GM23338 (cell line): ENCODE measurements around the gene FHIT. TPM values are rescaled to one million over a fixed set of nuclear protein-coding genes. Genes with fewer than 3 reads are reported as not detected.

Experiments used
- ATAC-seq: fragments of 200-7000 bp; cut with Tn5 transposase; 3 replicates; pipeline ENCODE4 v1.9.1; 2020
- DNase-seq: peaks from one replicate; pipeline ENCODE4 v3.0.0-alpha.2; 2015; ENCODE audit warnings: low spot score
- H2AFZ ChIP-seq: fragments of 200-600 bp; sonication (generic); 2 replicates; pipeline ENCODE4 v1.8.0; 2016; ENCODE audit warnings: antibody characterized with exemption, mild to moderate bottlenecking, moderate library complexity
- H3F3A ChIP-seq: fragments of 200-600 bp; sonication (generic); replicated peaks from 2 replicates; pipeline ENCODE4 v1.8.0; 2017; ENCODE audit warnings: antibody characterized with exemption, mixed run types, low read depth
- H3K27ac ChIP-seq: fragments of 200-600 bp; sonication (generic); 2 replicates; pipeline ENCODE4 v1.6.1; 2016; ENCODE audit warnings: low read depth
- H3K27me3 ChIP-seq: fragments of 200-600 bp; sonication (generic); 2 replicates; pipeline ENCODE4 v1.8.0; 2016; ENCODE audit warnings: mild to moderate bottlenecking, mixed run types, moderate library complexity; ENCODE audit not compliant: insufficient read depth
- H3K36me3 ChIP-seq: fragments of 200-600 bp; sonication (generic); 2 replicates; pipeline ENCODE4 v1.8.0; 2016; ENCODE audit warnings: mild to moderate bottlenecking; ENCODE audit not compliant: insufficient read depth
- H3K4me1 ChIP-seq: fragments of 200-600 bp; sonication (generic); 2 replicates; pipeline ENCODE4 v1.8.0; 2016; ENCODE audit warnings: mild to moderate bottlenecking, moderate library complexity; ENCODE audit not compliant: insufficient read depth
- H3K4me2 ChIP-seq: fragments of 200-600 bp; sonication (generic); 2 replicates; pipeline ENCODE4 v1.7.1; 2017; ENCODE audit warnings: mixed run types
- H3K4me3 ChIP-seq: fragments of 200-600 bp; sonication (generic); 2 replicates; pipeline ENCODE4 v1.6.1; 2016; ENCODE audit warnings: mixed run types
- H3K79me2 ChIP-seq: fragments of 200-600 bp; sonication (generic); replicated peaks from 2 replicates; pipeline ENCODE4 v1.8.0; 2017; ENCODE audit warnings: mild to moderate bottlenecking; ENCODE audit not compliant: insufficient read depth
- H3K9me2 ChIP-seq: fragments of 200-600 bp; sonication (generic); 2 replicates; pipeline ENCODE4 v1.8.0; 2017; ENCODE audit not compliant: insufficient read depth
- H4K20me1 ChIP-seq: fragments of 200-600 bp; sonication (generic); replicated peaks from 2 replicates; pipeline ENCODE4 v1.8.0; 2017; ENCODE audit warnings: mild to moderate bottlenecking; ENCODE audit not compliant: insufficient read depth
- H3K27ac Mint-ChIP-seq: 2 replicates; pipeline ENCODE4 v1.8.0; 2020; ENCODE audit warnings: inconsistent platforms, mild to moderate bottlenecking, moderate library complexity, mixed read lengths
- H3K27me3 Mint-ChIP-seq: 3 replicates; pipeline ENCODE4 v1.8.0; 2022; ENCODE audit warnings: low read depth, mild to moderate bottlenecking, moderate library complexity, mixed read lengths, inconsistent platforms; ENCODE audit not compliant: insufficient read depth, poor library complexity
- H3K36me3 Mint-ChIP-seq: 3 replicates; pipeline ENCODE4 v1.8.0; 2021; ENCODE audit warnings: low read depth, mild to moderate bottlenecking, inconsistent platforms, moderate library complexity, mixed read lengths
- H3K4me1 Mint-ChIP-seq: 3 replicates; pipeline ENCODE4 v1.8.0; 2020; ENCODE audit warnings: mild to moderate bottlenecking, inconsistent platforms, mixed read lengths
- H3K4me3 Mint-ChIP-seq: 3 replicates; pipeline ENCODE4 v1.8.0; 2021; ENCODE audit warnings: moderate library complexity, mild to moderate bottlenecking, inconsistent platforms, mixed read lengths
- H3K9me3 Mint-ChIP-seq: 3 replicates; pipeline ENCODE4 v1.8.0; 2020; ENCODE audit warnings: moderate library complexity, mild to moderate bottlenecking, inconsistent platforms, mixed read lengths
- JUNB ChIP-seq: IDR thresholded peaks from one replicate; pipeline ENCODE4 v1.6.1; 2016; ENCODE audit warnings: antibody characterized with exemption; ENCODE audit not compliant: unreplicated experiment
- NANOG ChIP-seq: IDR thresholded peaks from 2 replicates; pipeline ENCODE4 v1.6.1; 2016; ENCODE audit warnings: antibody characterized with exemption, borderline replicate concordance
- ZNF114 ChIP-seq: fragments of 250-450 bp; sonication (Bioruptor Pico); IDR thresholded peaks from 2 replicates; pipeline ENCODE4 v1.5.0; 2020; ENCODE audit warnings: mild to moderate bottlenecking, moderate library complexity
- polyA plus RNA-seq: library from polyadenylated mRNA; unstranded; fragments of >200 nt; fragmentation: Nextera tagmentation; extraction: Ambion mirVana; gene quantifications from 2 replicates; pipeline ENCODE4 v1.2.1, GENCODE V29; 2016
- total RNA-seq: library from RNA; depleted of rRNA; stranded (reverse); fragments of >200 nt; shearing (Covaris generic); gene quantifications from 2 replicates; pipeline ENCODE4 v1.2.3, GENCODE V29; 2014
- TF ChIP-seq, protein P1 (sequence below): fragments of 250-450 bp; sonication (Bioruptor Pico); IDR thresholded peaks from 2 replicates; pipeline ENCODE4 v1.5.0; 2020; ENCODE audit warnings: mild to moderate bottlenecking, moderate library complexity
- TF ChIP-seq, protein P2 (sequence below): IDR thresholded peaks from one replicate; pipeline ENCODE4 v1.6.1; 2018; ENCODE audit warnings: antibody characterized with exemption; ENCODE audit not compliant: unreplicated experiment

FHIT gene
- total and polyA plus RNA-seq, 2 experiments from 2014 or later, result 3.0 to 8.3 TPM

DNA sequence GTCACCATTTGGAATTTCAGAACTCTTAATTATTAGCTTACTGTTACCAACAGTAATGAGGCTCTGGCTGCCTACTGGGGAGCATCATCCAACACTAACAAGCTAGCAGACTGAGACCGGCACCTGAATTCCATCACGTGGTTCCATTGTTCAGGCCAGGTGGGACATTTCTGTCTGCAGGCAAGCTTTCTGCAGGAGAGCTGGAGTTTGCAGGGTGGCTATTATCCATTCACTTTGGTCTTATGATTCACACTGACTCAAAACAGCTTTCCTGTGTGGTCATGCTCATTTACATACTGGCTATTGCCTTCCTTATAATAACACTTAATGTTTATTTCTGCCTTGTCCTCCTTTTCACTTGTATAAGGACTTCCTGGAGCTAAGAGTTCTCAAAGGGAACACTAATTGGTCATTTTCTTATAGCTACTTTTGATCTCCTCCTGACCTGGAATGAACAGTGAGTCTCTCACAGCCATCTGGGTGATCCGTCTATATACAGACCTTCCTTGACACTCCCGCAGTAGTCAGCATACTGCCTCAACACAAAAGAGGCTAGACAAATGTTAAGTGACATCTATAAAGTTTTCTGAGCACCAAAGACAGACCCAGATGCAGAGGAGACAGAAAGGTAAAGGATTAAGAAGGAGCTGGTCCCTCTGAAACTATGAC is 695.4 kb downstream of the FHIT start:
- H3K4me1 Mint-ChIP-seq, result peaks cover 26% of the 10 kb centered on the region
- Histone ChIP-seq H3K36me3 (no peaks in the 10 kb centered on the region), H3K4me2 (peak overlapping the region; percentile 6), H3F3A (no peaks in the 10 kb centered on the region), H3K9me2 (peaks cover 8% of the 10 kb centered on the region; the same call in 1 of the 2 replicates), H3K79me2 (no peaks in the 10 kb centered on the region), H4K20me1 (no peaks in the 10 kb centered on the region), H3K4me1 (peaks cover 18% of the 10 kb centered on the region; the same call in 1 of the 2 replicates), H3K27ac (peak overlapping the region; percentile 53), H2AFZ (no peak overlapping the region), H3K27me3 (no peaks in the 10 kb centered on the region), H3K4me3 (no peak overlapping the region)
- H3K27ac Mint-ChIP-seq, result peak overlapping the region; percentile 18; the same call in 1 of the 2 replicates
- TF ChIP-seq NANOG, result peak; percentile 58; the same call in 1 of the 2 replicates
- TF ChIP-seq JUNB, result no peak
- TF ChIP-seq ZNF114 (CRISPR knock-in tag), result peak; percentile 8; the same call in 1 of the 2 replicates
- TF ChIP-seq, protein P1, sequence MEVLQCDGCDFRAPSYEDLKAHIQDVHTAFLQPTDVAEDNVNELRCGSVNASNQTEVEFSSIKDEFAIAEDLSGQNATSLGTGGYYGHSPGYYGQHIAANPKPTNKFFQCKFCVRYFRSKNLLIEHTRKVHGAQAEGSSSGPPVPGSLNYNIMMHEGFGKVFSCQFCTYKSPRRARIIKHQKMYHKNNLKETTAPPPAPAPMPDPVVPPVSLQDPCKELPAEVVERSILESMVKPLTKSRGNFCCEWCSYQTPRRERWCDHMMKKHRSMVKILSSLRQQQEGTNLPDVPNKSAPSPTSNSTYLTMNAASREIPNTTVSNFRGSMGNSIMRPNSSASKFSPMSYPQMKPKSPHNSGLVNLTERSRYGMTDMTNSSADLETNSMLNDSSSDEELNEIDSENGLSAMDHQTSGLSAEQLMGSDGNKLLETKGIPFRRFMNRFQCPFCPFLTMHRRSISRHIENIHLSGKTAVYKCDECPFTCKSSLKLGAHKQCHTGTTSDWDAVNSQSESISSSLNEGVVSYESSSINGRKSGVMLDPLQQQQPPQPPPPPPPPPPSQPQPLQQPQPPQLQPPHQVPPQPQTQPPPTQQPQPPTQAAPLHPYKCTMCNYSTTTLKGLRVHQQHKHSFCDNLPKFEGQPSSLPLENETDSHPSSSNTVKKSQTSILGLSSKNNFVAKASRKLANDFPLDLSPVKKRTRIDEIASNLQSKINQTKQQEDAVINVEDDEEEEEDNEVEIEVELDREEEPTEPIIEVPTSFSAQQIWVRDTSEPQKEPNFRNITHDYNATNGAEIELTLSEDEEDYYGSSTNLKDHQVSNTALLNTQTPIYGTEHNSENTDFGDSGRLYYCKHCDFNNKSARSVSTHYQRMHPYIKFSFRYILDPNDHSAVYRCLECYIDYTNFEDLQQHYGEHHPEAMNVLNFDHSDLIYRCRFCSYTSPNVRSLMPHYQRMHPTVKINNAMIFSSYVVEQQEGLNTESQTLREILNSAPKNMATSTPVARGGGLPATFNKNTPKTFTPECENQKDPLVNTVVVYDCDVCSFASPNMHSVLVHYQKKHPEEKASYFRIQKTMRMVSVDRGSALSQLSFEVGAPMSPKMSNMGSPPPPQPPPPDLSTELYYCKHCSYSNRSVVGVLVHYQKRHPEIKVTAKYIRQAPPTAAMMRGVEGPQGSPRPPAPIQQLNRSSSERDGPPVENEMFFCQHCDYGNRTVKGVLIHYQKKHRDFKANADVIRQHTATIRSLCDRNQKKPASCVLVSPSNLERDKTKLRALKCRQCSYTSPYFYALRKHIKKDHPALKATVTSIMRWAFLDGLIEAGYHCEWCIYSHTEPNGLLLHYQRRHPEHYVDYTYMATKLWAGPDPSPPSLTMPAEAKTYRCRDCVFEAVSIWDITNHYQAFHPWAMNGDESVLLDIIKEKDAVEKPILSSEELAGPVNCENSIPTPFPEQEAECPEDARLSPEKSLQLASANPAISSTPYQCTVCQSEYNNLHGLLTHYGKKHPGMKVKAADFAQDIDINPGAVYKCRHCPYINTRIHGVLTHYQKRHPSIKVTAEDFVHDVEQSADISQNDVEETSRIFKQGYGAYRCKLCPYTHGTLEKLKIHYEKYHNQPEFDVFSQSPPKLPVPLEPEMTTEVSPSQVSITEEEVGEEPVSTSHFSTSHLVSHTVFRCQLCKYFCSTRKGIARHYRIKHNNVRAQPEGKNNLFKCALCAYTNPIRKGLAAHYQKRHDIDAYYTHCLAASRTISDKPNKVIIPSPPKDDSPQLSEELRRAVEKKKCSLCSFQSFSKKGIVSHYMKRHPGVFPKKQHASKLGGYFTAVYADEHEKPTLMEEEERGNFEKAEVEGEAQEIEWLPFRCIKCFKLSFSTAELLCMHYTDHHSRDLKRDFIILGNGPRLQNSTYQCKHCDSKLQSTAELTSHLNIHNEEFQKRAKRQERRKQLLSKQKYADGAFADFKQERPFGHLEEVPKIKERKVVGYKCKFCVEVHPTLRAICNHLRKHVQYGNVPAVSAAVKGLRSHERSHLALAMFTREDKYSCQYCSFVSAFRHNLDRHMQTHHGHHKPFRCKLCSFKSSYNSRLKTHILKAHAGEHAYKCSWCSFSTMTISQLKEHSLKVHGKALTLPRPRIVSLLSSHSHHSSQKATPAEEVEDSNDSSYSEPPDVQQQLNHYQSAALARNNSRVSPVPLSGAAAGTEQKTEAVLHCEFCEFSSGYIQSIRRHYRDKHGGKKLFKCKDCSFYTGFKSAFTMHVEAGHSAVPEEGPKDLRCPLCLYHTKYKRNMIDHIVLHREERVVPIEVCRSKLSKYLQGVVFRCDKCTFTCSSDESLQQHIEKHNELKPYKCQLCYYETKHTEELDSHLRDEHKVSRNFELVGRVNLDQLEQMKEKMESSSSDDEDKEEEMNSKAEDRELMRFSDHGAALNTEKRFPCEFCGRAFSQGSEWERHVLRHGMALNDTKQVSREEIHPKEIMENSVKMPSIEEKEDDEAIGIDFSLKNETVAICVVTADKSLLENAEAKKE (CRISPR knock-in tag), result peak; percentile 76; the same call in 1 of the 2 replicates
- H3K27me3 Mint-ChIP-seq, result peaks cover 19% of the 10 kb centered on the region
- peaks cover 16% of the 10 kb centered on the region for H3K9me3 Mint-ChIP-seq
- ATAC-seq (peak; percentile 93), DNase-seq (peak; percentile 48)
- H3K36me3 Mint-ChIP-seq, result peaks cover 11% of the 10 kb centered on the region
- H3K4me3 Mint-ChIP-seq, result no peak overlapping the region

DNA sequence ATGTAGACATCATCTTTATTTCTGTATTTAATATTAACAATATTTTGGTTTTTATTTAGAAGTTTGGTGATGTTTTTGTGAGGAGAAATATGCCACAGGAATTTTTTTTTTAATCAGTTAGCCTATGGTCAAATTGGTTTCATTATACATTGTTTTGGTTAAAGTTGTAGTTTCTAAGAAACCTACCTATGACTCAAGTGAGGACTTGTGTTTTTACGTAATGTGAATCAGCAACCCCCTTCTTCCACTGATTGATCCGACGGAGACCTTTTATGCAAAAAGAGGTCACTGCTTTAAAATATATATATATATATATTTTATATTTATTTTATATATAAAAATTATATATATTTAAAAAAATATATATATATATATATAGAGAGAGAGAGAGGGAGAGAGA is 698.1 kb downstream of the FHIT start:
- Mint-ChIP-seq H3K9me3 (peaks cover 19% of the 10 kb centered on the region), H3K27me3 (peaks cover 21% of the 10 kb centered on the region), H3K27ac (no peak overlapping the region), H3K4me1 (peaks cover 46% of the 10 kb centered on the region), H3K4me3 (no peak overlapping the region), H3K36me3 (peaks cover 13% of the 10 kb centered on the region)
- Histone ChIP-seq H3K27me3 (no peaks in the 10 kb centered on the region), H3K27ac (no peak overlapping the region), H3K36me3 (no peaks in the 10 kb centered on the region), H3K4me3 (no peak overlapping the region), H3K9me2 (peaks cover 5% of the 10 kb centered on the region; the same call in 1 of the 2 replicates), H3K4me2 (no peak overlapping the region), H3K4me1 (peaks cover 38% of the 10 kb centered on the region), H4K20me1 (no peaks in the 10 kb centered on the region), H3F3A (no peaks in the 10 kb centered on the region), H2AFZ (no peak overlapping the region), H3K79me2 (no peaks in the 10 kb centered on the region)
- no peak for DNase-seq
- no peak for ATAC-seq
- TF ChIP-seq JUNB, result no peak
- TF ChIP-seq, protein P2, sequence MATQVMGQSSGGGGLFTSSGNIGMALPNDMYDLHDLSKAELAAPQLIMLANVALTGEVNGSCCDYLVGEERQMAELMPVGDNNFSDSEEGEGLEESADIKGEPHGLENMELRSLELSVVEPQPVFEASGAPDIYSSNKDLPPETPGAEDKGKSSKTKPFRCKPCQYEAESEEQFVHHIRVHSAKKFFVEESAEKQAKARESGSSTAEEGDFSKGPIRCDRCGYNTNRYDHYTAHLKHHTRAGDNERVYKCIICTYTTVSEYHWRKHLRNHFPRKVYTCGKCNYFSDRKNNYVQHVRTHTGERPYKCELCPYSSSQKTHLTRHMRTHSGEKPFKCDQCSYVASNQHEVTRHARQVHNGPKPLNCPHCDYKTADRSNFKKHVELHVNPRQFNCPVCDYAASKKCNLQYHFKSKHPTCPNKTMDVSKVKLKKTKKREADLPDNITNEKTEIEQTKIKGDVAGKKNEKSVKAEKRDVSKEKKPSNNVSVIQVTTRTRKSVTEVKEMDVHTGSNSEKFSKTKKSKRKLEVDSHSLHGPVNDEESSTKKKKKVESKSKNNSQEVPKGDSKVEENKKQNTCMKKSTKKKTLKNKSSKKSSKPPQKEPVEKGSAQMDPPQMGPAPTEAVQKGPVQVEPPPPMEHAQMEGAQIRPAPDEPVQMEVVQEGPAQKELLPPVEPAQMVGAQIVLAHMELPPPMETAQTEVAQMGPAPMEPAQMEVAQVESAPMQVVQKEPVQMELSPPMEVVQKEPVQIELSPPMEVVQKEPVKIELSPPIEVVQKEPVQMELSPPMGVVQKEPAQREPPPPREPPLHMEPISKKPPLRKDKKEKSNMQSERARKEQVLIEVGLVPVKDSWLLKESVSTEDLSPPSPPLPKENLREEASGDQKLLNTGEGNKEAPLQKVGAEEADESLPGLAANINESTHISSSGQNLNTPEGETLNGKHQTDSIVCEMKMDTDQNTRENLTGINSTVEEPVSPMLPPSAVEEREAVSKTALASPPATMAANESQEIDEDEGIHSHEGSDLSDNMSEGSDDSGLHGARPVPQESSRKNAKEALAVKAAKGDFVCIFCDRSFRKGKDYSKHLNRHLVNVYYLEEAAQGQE, result no peak
